ENCODE measurements around the gene HCFC1.

The HCFC1 gene

DNA sequence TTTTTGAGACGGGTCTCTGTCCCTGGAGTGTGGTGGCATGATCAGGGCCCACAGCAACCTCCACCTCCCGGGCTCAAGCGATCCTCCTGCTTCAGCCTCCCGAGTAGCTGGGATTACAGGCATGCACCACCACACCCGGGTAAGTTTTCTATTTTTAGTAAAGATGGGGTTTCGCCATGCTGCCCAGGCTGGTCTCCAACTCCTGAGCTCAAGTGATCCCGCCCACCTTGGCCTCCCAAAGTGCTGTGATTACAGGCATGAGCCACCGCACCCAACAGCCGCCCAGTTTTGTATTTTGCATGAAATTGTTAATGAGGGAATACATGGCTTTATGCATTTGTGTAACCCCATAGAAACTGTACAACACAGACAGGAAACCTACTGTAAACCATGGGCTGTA, 42.8 kb downstream of the HCFC1 start:
- no peak for DNase-seq (ENCODE audit: extremely low read depth, low read depth)
- TF ChIP-seq, protein P1, sequence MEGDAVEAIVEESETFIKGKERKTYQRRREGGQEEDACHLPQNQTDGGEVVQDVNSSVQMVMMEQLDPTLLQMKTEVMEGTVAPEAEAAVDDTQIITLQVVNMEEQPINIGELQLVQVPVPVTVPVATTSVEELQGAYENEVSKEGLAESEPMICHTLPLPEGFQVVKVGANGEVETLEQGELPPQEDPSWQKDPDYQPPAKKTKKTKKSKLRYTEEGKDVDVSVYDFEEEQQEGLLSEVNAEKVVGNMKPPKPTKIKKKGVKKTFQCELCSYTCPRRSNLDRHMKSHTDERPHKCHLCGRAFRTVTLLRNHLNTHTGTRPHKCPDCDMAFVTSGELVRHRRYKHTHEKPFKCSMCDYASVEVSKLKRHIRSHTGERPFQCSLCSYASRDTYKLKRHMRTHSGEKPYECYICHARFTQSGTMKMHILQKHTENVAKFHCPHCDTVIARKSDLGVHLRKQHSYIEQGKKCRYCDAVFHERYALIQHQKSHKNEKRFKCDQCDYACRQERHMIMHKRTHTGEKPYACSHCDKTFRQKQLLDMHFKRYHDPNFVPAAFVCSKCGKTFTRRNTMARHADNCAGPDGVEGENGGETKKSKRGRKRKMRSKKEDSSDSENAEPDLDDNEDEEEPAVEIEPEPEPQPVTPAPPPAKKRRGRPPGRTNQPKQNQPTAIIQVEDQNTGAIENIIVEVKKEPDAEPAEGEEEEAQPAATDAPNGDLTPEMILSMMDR (IDR thresholded peaks at IDR 0.05; ENCODE audit: low read depth, low read length, missing control alignments), result no peak
- no peak overlapping the region for H3K4me3 ChIP-seq (replicated peaks; ENCODE audit: low read depth, low read length)

DNA sequence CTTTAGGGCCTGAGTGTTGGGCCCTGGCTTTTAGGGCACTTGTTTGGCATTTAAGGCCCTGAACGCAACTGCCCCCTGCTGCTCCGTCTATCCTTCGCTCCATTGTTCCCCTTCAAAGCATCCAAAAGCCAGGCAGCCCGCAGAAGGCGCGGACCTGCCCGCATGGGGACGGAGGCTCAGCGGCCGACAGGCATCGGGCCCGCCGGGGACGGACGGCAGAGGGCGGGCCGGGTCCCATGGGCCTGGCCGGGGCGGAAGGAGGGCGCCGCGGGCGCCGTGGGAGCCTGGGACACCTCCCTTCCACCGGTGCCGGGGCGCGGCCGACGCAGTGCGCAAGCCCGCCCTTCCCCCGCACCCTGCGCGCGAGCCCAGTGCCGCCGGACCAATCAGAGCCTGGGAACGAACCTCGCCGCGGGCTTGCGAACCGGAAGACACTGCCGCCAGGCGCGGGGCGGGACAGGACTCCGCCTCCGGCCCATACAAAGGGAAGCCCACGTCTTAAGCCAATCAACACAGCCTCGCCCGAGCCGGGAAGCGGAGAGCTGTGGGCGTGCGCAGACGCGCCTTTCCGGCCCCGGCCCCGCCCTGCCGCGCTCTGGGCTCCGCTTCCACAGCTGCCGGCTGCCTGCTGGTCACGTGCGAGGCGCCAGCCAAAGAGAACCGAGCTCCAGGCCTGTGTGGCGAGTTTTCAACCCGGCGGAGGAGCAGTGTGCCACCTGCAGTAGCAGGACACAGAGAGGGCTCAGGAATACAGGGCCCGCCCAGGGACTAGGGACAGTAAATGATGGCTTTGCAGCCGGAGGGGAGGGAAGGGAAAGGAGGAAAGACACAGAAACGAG, 43.5 kb downstream of the HCFC1 start:
- DNase-seq (ENCODE audit: extremely low read depth, low read depth), result peak; percentile 85
- TF ChIP-seq, protein P1 (IDR thresholded peaks at IDR 0.05; ENCODE audit: low read depth, low read length, missing control alignments), result no peak
- H3K4me3 ChIP-seq (replicated peaks; ENCODE audit: low read depth, low read length), result peak overlapping the region; percentile 48

DNA sequence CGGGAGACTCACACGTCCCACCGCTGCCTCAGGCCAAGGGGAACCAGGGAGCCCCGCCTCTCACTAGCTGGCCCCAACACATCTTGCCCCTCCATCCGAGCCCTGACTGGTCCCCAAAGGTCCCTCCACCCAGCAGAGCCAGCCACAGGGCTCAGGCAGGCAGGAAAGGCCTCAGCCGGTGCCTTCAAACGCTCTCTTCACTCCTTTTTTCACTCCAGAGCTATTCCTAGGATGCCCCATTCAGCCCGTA, 44.0 kb downstream of the HCFC1 start:
- H3K4me3 ChIP-seq (replicated peaks; ENCODE audit: low read depth, low read length), result peak overlapping the region; percentile 48
- TF ChIP-seq, protein P1 (IDR thresholded peaks at IDR 0.05; ENCODE audit: low read depth, low read length, missing control alignments), result no peak
- DNase-seq (ENCODE audit: extremely low read depth, low read depth), result no peak

DNA sequence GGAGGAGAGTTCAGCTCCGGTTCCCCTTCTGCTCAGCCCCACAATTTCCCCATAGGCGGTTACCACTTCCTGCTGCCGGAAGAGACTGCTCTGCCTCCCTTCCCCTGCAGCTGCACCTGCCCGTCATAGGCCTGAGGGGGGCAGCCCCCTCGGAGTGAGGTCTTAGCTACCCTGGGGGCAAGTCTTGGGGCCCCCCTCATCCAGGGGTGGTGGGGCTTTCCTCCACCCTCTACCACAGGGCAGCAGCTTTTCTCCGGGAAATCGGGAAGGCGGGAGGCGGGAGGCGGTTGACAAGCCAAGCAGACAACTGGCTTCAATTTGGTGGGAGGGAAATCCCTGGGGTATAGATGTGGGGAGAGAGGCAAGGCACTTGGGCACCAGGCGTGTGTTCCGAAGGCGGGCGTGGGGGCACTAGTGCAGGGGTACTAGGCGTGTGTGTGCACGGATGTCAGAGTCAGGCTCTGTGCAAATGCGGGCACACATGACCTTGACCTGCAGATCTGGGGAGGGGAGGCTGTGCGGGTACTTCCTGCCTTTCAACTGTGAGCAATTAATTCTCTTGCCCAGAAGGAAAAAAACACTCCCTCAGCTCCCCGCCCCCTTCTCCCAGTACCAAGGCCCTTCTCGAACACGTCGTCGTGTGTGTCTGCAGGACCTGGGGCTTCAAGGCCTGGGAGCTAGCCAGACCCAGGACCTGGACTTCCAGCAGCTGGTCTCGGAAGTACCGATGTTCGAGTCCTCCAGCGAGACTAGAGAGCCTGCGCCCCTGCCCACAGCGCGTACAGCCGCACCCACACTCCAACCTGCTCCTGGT, 44.6 kb downstream of the HCFC1 start:
- peak overlapping the region; percentile 48 for H3K4me3 ChIP-seq (replicated peaks; ENCODE audit: low read depth, low read length)
- TF ChIP-seq, protein P1 (IDR thresholded peaks at IDR 0.05; ENCODE audit: low read depth, low read length, missing control alignments), result no peak
- DNase-seq (ENCODE audit: extremely low read depth, low read depth), result no peak

DNA sequence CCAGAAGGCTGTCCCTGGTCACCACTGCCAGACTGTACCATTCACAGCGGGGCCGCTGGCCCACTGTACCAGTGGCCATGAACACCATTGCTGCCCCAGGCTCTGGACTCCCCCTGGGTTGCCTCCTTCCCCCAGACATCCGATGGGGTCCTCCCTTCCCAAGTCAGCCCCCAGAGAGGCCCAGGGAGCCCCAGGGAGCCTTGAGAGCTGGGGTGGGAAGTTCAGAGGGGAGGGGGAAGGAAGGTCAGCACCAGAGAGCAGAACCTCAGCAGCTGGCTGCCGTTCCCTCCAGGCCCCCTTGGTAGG, 45.1 kb downstream of the HCFC1 start:
- no peak overlapping the region for H3K4me3 ChIP-seq (replicated peaks; ENCODE audit: low read depth, low read length)
- no peak for DNase-seq (ENCODE audit: extremely low read depth, low read depth)
- TF ChIP-seq, protein P1 (IDR thresholded peaks at IDR 0.05; ENCODE audit: low read depth, low read length, missing control alignments), result no peak

DNA sequence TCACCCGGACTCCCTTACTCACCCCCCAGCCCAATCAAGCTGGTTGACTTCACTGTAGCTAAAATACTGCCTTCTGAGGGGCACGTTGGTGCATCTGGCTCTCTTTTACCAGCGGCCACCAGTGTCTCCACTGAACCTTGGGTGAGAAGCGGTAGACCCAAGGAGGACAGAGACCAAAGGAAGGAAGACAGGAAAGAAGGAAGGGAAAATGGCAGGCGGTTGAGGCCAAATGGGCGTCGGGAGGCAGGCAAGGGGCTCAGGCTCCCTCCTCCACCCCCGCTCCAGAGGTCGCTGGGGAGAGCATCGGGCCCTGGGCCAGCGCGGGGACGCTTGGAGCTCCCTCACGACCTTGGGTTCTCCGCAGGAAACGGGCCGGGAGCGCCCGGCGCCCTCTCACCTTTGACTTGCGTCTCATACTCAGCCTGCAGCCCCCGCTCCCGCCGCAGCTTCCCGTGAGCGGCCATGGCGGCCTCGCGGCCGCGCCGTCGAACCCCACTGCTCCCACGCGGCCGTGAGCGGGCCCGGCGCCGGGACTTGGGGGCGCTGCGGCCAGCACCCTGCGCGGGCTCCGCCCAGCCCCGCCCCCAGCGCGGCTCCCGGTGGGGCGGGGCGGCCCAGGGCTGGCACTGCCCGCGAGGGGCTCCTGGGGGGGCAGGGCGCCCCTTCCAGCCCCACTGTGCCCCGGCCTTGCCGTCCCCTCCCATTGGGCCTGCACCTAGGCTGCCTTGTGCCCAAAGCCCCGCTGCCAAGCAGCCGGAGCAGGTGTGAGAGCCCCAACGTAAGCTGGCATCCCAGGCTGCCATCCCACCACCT, 45.7 kb downstream of the HCFC1 start, which contains the start of gene ARHGAP4:
ARHGAP4 (minus strand) TSS at position 526 of the 813 bp plus-strand sequence; CDS start at position 464, 62 bp downstream.
- H3K4me3 ChIP-seq (replicated peaks; ENCODE audit: low read depth, low read length), result peak within 1 kb of the TSS; percentile 48
- TF ChIP-seq, protein P1 (IDR thresholded peaks at IDR 0.05; ENCODE audit: low read depth, low read length, missing control alignments), result no peak
- DNase-seq (ENCODE audit: extremely low read depth, low read depth), result no peak
